Smooth muscle cell (in vitro differentiated cells): ENCODE data around the gene PRELID3B. TPM values are rescaled to one million over a fixed set of nuclear protein-coding genes. Genes with fewer than 3 reads are reported as not detected.

Experiments used
- DNase-seq: peaks from one replicate; lab custom pipeline; 2025; ENCODE audit not compliant: unreplicated experiment; lab: John Stamatoyannopoulos, UW
- H2AFZ ChIP-seq: fragments of 200-600 bp; sonication (generic); 2 replicates; pipeline ENCODE4 v1.6.0; 2016; ENCODE audit warnings: antibody characterized with exemption, low read depth, mild to moderate bottlenecking
- H3F3A ChIP-seq: fragments of 200-600 bp; sonication (generic); 2 replicates; pipeline ENCODE4 v1.6.0; 2017; ENCODE audit warnings: antibody characterized with exemption, low read depth
- H3K27ac ChIP-seq: fragments of 200-600 bp; sonication (generic); 2 replicates; pipeline ENCODE4 v1.5.1; 2016; ENCODE audit warnings: low read depth, mild to moderate bottlenecking
- H3K27me3 ChIP-seq: fragments of 200-600 bp; sonication (generic); 2 replicates; pipeline ENCODE4 v1.6.1; 2016; ENCODE audit warnings: low read depth, mild to moderate bottlenecking
- H3K36me3 ChIP-seq: fragments of 200-600 bp; sonication (generic); 2 replicates; pipeline ENCODE4 v1.5.1; 2016; ENCODE audit warnings: low read depth
- H3K4me1 ChIP-seq: fragments of 200-600 bp; sonication (generic); 2 replicates; pipeline ENCODE4 v1.5.1; 2016; ENCODE audit warnings: low read depth
- H3K4me2 ChIP-seq: fragments of 200-600 bp; sonication (generic); 2 replicates; pipeline ENCODE4 v1.6.0; 2016; ENCODE audit warnings: mild to moderate bottlenecking
- H3K4me3 ChIP-seq: fragments of 200-600 bp; sonication (generic); 2 replicates; pipeline ENCODE4 v1.5.1; 2016; ENCODE audit warnings: mild to moderate bottlenecking
- H3K79me2 ChIP-seq: fragments of 200-600 bp; sonication (generic); 2 replicates; pipeline ENCODE4 v1.6.0; 2016; ENCODE audit warnings: low read depth, mild to moderate bottlenecking
- H3K9ac ChIP-seq: fragments of 200-600 bp; sonication (generic); 2 replicates; pipeline ENCODE4 v1.6.0; 2016; ENCODE audit warnings: low read depth
- H3K9me3 ChIP-seq: fragments of 200-600 bp; sonication (generic); replicated peaks from 2 replicates; pipeline ENCODE4 v1.5.1; 2016; ENCODE audit warnings: low read depth
- H4K20me1 ChIP-seq: fragments of 200-600 bp; sonication (generic); 2 replicates; pipeline ENCODE4 v1.6.0; 2016; ENCODE audit warnings: low read depth
- CTCF ChIP-seq: fragments of 200-600 bp; sonication (generic); IDR thresholded peaks from 2 replicates; pipeline ENCODE4 v1.5.1; 2017; ENCODE audit warnings: borderline replicate concordance, mild to moderate bottlenecking, antibody characterized with exemption; ENCODE audit not compliant: insufficient read depth, poor library complexity, severe bottlenecking
- WGBS: methylation state at CpG from one replicate; pipeline ENCODE4 v1.1.7; 2016; ENCODE audit warnings: low lambda C conversion rate; 5-methylcytosine and 5-hydroxymethylcytosine counted together
- polyA plus RNA-seq: library from polyadenylated mRNA; unstranded; fragments of >200 nt; fragmentation: Nextera tagmentation; extraction: Ambion mirVana; gene quantifications from 2 replicates; pipeline ENCODE4 v1.2.1, GENCODE V29; 2016
- total RNA-seq: library from RNA; depleted of rRNA; stranded (reverse); fragments of >200 nt; gene quantifications from 2 replicates; pipeline ENCODE4 v1.2.3, GENCODE V29; 2014

The PRELID3B gene
- total and polyA plus RNA-seq, 2 experiments from 2014 or later = 20.9 to 44.9 TPM

GRCh38 chr20:59020938-59021551, 21.5 kb downstream of the PRELID3B start:
- Histone ChIP-seq H3K79me2 (peaks cover 18% of the 10 kb centered on the region), H4K20me1 (peaks cover 40% of the 10 kb centered on the region), H3F3A (peaks cover 6% of the 10 kb centered on the region), H3K4me3 (no peak overlapping the region), H3K4me1 (no peaks in the 10 kb centered on the region), H3K27me3 (no peaks in the 10 kb centered on the region), H3K9ac (no peak overlapping the region), H2AFZ (no peak overlapping the region), H3K27ac (peak overlapping the region; percentile 85), H3K36me3 (peaks cover 2% of the 10 kb centered on the region), H3K4me2 (peak overlapping the region; percentile 54), H3K9me3 (no peaks in the 10 kb centered on the region)
- no peak for DNase-seq
- TF ChIP-seq CTCF = no peak
- 0% methylated on average over 5 of the region's 5 CpGs for WGBS

GRCh38 chr20:59019217-59019616, 23.4 kb downstream of the PRELID3B start, which contains the start of gene TUBB1:
Gene TUBB1 (plus strand): TSS chr20:59019429. CDS start chr20:59019523, 94 bp downstream.
- H3K4me3 ChIP-seq = no peak within 1 kb of the TSS
- H3K27me3 ChIP-seq = no peaks in the 10 kb centered on the region
- H3K9me3 ChIP-seq = no peaks in the 10 kb centered on the region
- H3K4me1 ChIP-seq = no peaks in the 10 kb centered on the region
- H4K20me1 ChIP-seq = peaks cover 23% of the 10 kb centered on the region
- no peak for TF ChIP-seq CTCF
- H3K9ac ChIP-seq = no peak within 1 kb of the TSS
- no peak within 1 kb of the TSS for H3K4me2 ChIP-seq
- no peak within 1 kb of the TSS for H2AFZ ChIP-seq
- no peak for DNase-seq
- no peak within 1 kb of the TSS for H3K27ac ChIP-seq
- no peaks in the 10 kb centered on the region for H3K36me3 ChIP-seq
- peaks cover 6% of the 10 kb centered on the region for H3K79me2 ChIP-seq
- WGBS = 94% methylated on average over 5 of the region's 5 CpGs
- peaks cover 6% of the 10 kb centered on the region for H3F3A ChIP-seq

- H3K79me2 ChIP-seq = peaks cover 6% of the 10 kb centered on the region
- H3F3A ChIP-seq = peaks cover 6% of the 10 kb centered on the region
- H3K9ac ChIP-seq = no peak overlapping the region
- TF ChIP-seq CTCF = no peak
- H3K4me2 ChIP-seq = no peak overlapping the region
- no peak for DNase-seq
- H4K20me1 ChIP-seq = peaks cover 19% of the 10 kb centered on the region
- no peak overlapping the region for H3K4me3 ChIP-seq
- H2AFZ ChIP-seq = no peak overlapping the region
- WGBS = 100% methylated on average over 10 of the region's 10 CpGs
- H3K27me3 ChIP-seq = no peaks in the 10 kb centered on the region
- H3K27ac ChIP-seq = no peak overlapping the region
- H3K4me1 ChIP-seq = no peaks in the 10 kb centered on the region
- no peaks in the 10 kb centered on the region for H3K9me3 ChIP-seq
- no peaks in the 10 kb centered on the region for H3K36me3 ChIP-seq
These were observed 23.8 kb downstream of the PRELID3B start for GRCh38 chr20:59018817-59019216.
